Right forelimb (tissue), 1 donor: ENCODE measurements around the gene GUCY1A2.

Experiments used
- DNase-seq: peaks from one replicate; pipeline ENCODE4 v3.0.0-alpha.2; 2018

GUCY1A2 gene

GRCh38 chr11:106998116-106998915 is 20.0 kb downstream of the GUCY1A2 start:
- no peak for DNase-seq

GRCh38 chr11:106997227-106997626 is 21.0 kb downstream of the GUCY1A2 start:
- DNase-seq: no peak

GRCh38 chr11:106996691-106997090 is 21.6 kb downstream of the GUCY1A2 start:
- no peak for DNase-seq

GRCh38 chr11:106990331-106990730 is 27.9 kb downstream of the GUCY1A2 start:
- no peak for DNase-seq

GRCh38 chr11:106989078-106989455 is 29.2 kb downstream of the GUCY1A2 start:
- no peak for DNase-seq

- no peak for DNase-seq
Measured at GRCh38 chr11:106988151-106989077, 29.9 kb downstream of the GUCY1A2 start.

GRCh38 chr11:106986673-106987072 is 31.6 kb downstream of the GUCY1A2 start:
- no peak for DNase-seq

- DNase-seq: no peak
Measured at GRCh38 chr11:106986261-106986660, 32.0 kb downstream of the GUCY1A2 start.

GRCh38 chr11:106983991-106984390 is 34.3 kb downstream of the GUCY1A2 start:
- no peak for DNase-seq

GRCh38 chr11:106983261-106983660 is 35.0 kb downstream of the GUCY1A2 start:
- DNase-seq: no peak

GRCh38 chr11:106974831-106975230 is 43.4 kb downstream of the GUCY1A2 start:
- DNase-seq: no peak

- no peak for DNase-seq
Measured at GRCh38 chr11:106971864-106972263, 46.4 kb downstream of the GUCY1A2 start.

GRCh38 chr11:106969644-106970355 is 48.5 kb downstream of the GUCY1A2 start:
- DNase-seq: no peak

- DNase-seq: no peak
Measured at GRCh38 chr11:106962995-106963394, 55.3 kb downstream of the GUCY1A2 start.

GRCh38 chr11:106961518-106961917 is 56.8 kb downstream of the GUCY1A2 start:
- no peak for DNase-seq

- DNase-seq: no peak
Measured at GRCh38 chr11:106961048-106961447, 57.2 kb downstream of the GUCY1A2 start.

GRCh38 chr11:106959800-106960199 is 58.5 kb downstream of the GUCY1A2 start:
- no peak for DNase-seq

GRCh38 chr11:106959386-106959785 is 58.9 kb downstream of the GUCY1A2 start:
- DNase-seq: no peak

GRCh38 chr11:106958517-106959248 is 59.6 kb downstream of the GUCY1A2 start:
- no peak for DNase-seq

GRCh38 chr11:106957030-106957482 is 61.2 kb downstream of the GUCY1A2 start:
- no peak for DNase-seq

GRCh38 chr11:106950067-106950491 is 68.2 kb downstream of the GUCY1A2 start:
- no peak for DNase-seq

GRCh38 chr11:106943089-106943488 is 75.2 kb downstream of the GUCY1A2 start:
- DNase-seq: no peak
